Aorta (tissue), 5 donors: Measurements from ENCODE around the gene METAP1D. TPM values are rescaled to one million over a fixed set of nuclear protein-coding genes. Genes with fewer than 3 reads are reported as not detected.
"Not testable (repeated sequence)": the region's sequence is repeated elsewhere in the genome, so short reads cannot be mapped to it uniquely, and the experiment has no call there.

ENCODE experiments used
- ATAC-seq: fragments of 200-7000 bp; cut with Tn5 transposase; one replicate; pipeline ENCODE4 v1.9.1; 2022; ENCODE audit warnings: moderate library complexity; ENCODE audit not compliant: low FRiP score
- DNase-seq, 2 donors: peaks; one replicate each; pipeline ENCODE4 v3.0.0-alpha.2; 2020
- H3K27ac ChIP-seq, 2 donors: one replicate each; pipeline ENCODE4 v1.5.1; 2013; ENCODE audit warnings: low read length in 2 of 2, mild to moderate bottlenecking in 2 of 2, moderate library complexity in 2 of 2, control low read depth in 1 of 2, inconsistent platforms in 1 of 2, low read depth in 1 of 2
- H3K27me3 ChIP-seq, 2 donors: one replicate each; pipeline ENCODE4 v1.6.1; 2013; ENCODE audit warnings: control low read depth in 1 of 2, low read length in 1 of 2, mild to moderate bottlenecking in 1 of 2, moderate library complexity in 1 of 2; ENCODE audit not compliant: insufficient read depth in 2 of 2, control insufficient read depth in 1 of 2
- H3K36me3 ChIP-seq, 2 donors: one replicate each; pipeline ENCODE4 v1.6.1; 2013; ENCODE audit warnings: control low read depth in 1 of 2, low read length in 1 of 2, mild to moderate bottlenecking in 1 of 2; ENCODE audit not compliant: insufficient read depth in 2 of 2, control insufficient read depth in 1 of 2
- H3K4me1 ChIP-seq, 2 donors: one replicate each; pipeline ENCODE4 v1.6.1; 2013; ENCODE audit warnings: low read length in 2 of 2, control low read depth in 1 of 2, mild to moderate bottlenecking in 1 of 2, moderate library complexity in 1 of 2; ENCODE audit not compliant: insufficient read depth in 2 of 2, control insufficient read depth in 1 of 2
- H3K4me3 ChIP-seq, 2 donors: one replicate each; pipeline ENCODE4 v1.5.1; 2013; ENCODE audit warnings: low read length in 2 of 2, control low read depth in 1 of 2, mild to moderate bottlenecking in 1 of 2
- H3K9me3 ChIP-seq: one replicate; pipeline ENCODE4 v1.6.1; 2013; ENCODE audit warnings: mild to moderate bottlenecking, low read length; ENCODE audit not compliant: control insufficient read depth
- WGBS, 2 donors: extraction: QIAGEN DNeasy Blood & Tissue Kit; methylation state at CpG; one replicate each; pipeline ENCODE4 v1.1.7; 2013; 5-methylcytosine and 5-hydroxymethylcytosine counted together
- intact Hi-C, 2 donors: fragments of 100-400 bp; cut with DNase I; formaldehyde crosslinking; loops; one replicate each; pipeline versions ENCODE4 v1.14.2 to v1.15.0; 2022
- polyA plus RNA-seq, 2 donors: library from polyadenylated mRNA; stranded (reverse); fragments of 200-250 nt; gene quantifications; one replicate each; pipeline ENCODE4 v1.2.3, GENCODE V29; 2013
- total RNA-seq, 2 donors: library from RNA; stranded (reverse); fragmentation: NEBNext Ultra II Directional; extraction: Animal tissue kit (Norgen Biotek cat#: 25700); gene quantifications; one replicate each; pipeline ENCODE4 v1.2.1, GENCODE V29; 2021
- donor health status: healthy with polysubstance abuse.
- donor health status: Bipolar disorder and iron deficiency.
- donor health status: DM: no; HTN: no; CAD: no.
- donor health status: DM: no; HTN: no; CAD: no.
- donor health status: DM: yes; HTN: yes; CAD: no.

The METAP1D gene
- total and polyA plus RNA-seq, 4 donors = 2.9 to 8.0 (median 4.2) TPM

GRCh38 chr2:172113617-172114016 is 113.9 kb downstream of the METAP1D start:
- no peaks in the 10 kb centered on the region for H3K4me1 ChIP-seq
- ATAC-seq = no peak
- no peaks in the 10 kb centered on the region for H3K27me3 ChIP-seq
- H3K4me3 ChIP-seq = no peak overlapping the region
- 25 to 27% methylated on average over 2 of the region's 2 CpGs for WGBS, 2 donors
- H3K36me3 ChIP-seq = no peaks in the 10 kb centered on the region
- H3K27ac ChIP-seq = no peak overlapping the region
- intact Hi-C loops = loop anchor here in 1 of 2 donors (5.0 kb wide), 1 partner anchor 541 kb away; no protein-coding TSS in a partner anchor
- no peaks in the 10 kb centered on the region for H3K9me3 ChIP-seq
- no peak for DNase-seq

DNA sequence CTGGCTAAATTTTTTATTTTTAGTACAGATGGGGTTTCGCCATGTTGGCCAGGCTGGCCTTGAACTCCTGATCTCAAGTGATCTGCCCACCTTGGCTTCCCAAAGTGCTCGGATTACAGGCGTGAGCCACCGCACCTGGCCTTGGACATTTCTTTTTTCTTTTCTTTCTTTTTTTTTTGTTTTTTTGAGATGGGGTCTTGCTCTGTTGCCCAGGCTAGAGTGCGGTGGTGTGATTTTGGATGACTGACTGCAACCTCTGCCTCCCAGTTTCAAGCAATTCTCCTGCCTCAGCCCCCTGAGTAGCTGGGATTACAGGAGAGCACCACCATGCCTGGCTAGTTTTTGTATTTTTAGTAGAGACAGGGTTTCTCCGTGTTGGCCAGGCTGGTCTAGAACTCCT is 114.4 kb downstream of the METAP1D start:
- not testable (repeated sequence) for H3K27ac ChIP-seq, ATAC-seq, H3K9me3 ChIP-seq, DNase-seq, H3K36me3 ChIP-seq, H3K4me1 ChIP-seq, H3K27me3 ChIP-seq, H3K4me3 ChIP-seq
- WGBS, 2 donors = 88 to 90% methylated on average over 6 of the region's 6 CpGs
- intact Hi-C loops = loop anchor here in 1 of 2 donors (5.0 kb wide), 1 partner anchor 542 kb away; no protein-coding TSS in a partner anchor

GRCh38 chr2:172114579-172114978 is 114.8 kb downstream of the METAP1D start:
- DNase-seq (no peak), ATAC-seq (no peak)
- Histone ChIP-seq H3K36me3 (no peaks in the 10 kb centered on the region), H3K27me3 (no peaks in the 10 kb centered on the region), H3K4me1 (no peaks in the 10 kb centered on the region), H3K27ac (no peak overlapping the region), H3K9me3 (no peaks in the 10 kb centered on the region), H3K4me3 (no peak overlapping the region)
- WGBS, 2 donors = 71 to 79% methylated on average over 3 of the region's 3 CpGs
- intact Hi-C loops = loop anchor here in 1 of 2 donors (5.0 kb wide), 1 partner anchor 542 kb away; no protein-coding TSS in a partner anchor

DNA sequence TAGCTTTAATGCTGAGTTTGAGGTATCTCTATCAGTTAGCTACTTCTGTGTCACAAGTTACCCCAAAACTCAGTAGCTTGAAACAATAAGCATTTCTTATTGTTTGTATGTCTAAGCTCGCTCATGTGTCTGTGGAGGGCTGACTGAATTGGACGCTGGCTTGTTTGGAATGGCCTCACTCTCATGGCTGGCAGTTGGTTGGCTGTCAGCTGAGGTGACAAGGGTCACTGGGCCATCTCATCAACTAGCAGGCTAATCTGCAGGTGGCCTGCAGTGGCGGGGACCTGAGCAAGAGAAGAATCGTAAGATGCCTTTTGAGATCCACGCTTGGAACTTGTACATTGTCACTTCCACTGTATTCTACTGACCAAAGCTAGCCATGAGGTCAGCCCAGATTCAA is 116.4 kb downstream of the METAP1D start:
- H3K36me3 ChIP-seq = no peaks in the 10 kb centered on the region
- H3K4me3 ChIP-seq = no peak overlapping the region
- DNase-seq (no peak), ATAC-seq (no peak)
- no peaks in the 10 kb centered on the region for H3K4me1 ChIP-seq
- no peak overlapping the region for H3K27ac ChIP-seq
- H3K9me3 ChIP-seq = no peaks in the 10 kb centered on the region
- WGBS, 2 donors = 59 to 66% methylated on average over 5 of the region's 5 CpGs
- intact Hi-C loops = no loop called here
- no peaks in the 10 kb centered on the region for H3K27me3 ChIP-seq

GRCh38 chr2:172119089-172119488 is 119.3 kb downstream of the METAP1D start:
- Histone ChIP-seq H3K4me1 (no peaks in the 10 kb centered on the region), H3K27ac (no peak overlapping the region), H3K9me3 (peaks cover 2% of the 10 kb centered on the region), H3K27me3 (no peaks in the 10 kb centered on the region), H3K36me3 (no peaks in the 10 kb centered on the region), H3K4me3 (no peak overlapping the region)
- DNase-seq (no peak), ATAC-seq (no peak)
- intact Hi-C loops = no loop called here

DNA sequence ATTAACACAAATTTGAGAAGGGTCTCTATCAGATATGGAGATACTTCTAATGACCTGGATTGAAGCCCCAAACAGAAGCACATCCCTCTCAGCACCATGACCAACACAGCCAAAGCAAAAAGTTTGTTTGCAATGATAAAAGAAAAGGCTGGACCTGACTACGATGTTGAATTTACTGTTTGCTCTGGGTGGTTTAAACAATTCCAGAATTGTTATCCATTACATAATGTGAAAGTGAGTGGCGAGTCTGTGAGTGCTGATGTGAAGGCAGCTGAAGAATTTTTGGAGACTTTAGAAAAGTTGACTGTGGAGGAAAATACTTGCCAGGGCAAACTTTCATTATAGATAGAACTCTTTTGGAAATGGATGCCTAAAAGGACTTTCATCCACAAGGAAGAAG is 120.4 kb downstream of the METAP1D start:
- ATAC-seq (no peak), DNase-seq (no peak)
- no peaks in the 10 kb centered on the region for H3K4me1 ChIP-seq
- intact Hi-C loops = loop anchor here in 1 of 2 donors (10.0 kb wide), 1 partner anchor 545 kb away; no protein-coding TSS in a partner anchor
- WGBS, 2 donors = 7% methylated on average over 2 of the region's 2 CpGs
- H3K9me3 ChIP-seq = peaks cover 2% of the 10 kb centered on the region
- H3K27me3 ChIP-seq = no peaks in the 10 kb centered on the region
- no peaks in the 10 kb centered on the region for H3K36me3 ChIP-seq
- H3K4me3 ChIP-seq = no peak overlapping the region
- H3K27ac ChIP-seq = no peak overlapping the region

DNA sequence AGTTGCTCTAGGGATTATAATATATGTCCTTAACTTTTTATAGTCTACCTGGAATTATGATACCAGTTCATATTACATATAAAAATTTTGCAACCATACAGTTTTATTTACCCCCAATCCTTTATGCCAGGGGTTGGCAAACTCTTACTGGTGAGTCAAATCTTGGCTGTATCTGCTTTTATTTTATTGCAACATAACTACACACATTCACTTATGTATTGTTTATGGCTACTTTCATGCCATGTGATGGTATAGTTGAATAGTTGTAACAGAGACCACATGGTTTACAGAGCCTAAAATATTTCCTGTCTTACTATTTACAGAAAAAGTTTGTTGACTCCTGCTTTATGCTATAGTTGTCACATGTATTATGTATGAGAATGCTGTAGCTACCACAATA is 128.7 kb downstream of the METAP1D start:
- Histone ChIP-seq H3K4me1 (no peaks in the 10 kb centered on the region), H3K36me3 (no peaks in the 10 kb centered on the region), H3K9me3 (peaks cover 6% of the 10 kb centered on the region), H3K4me3 (no peak overlapping the region), H3K27me3 (peaks cover 0 to 1% of the 10 kb centered on the region in 2 donors), H3K27ac (no peak overlapping the region)
- DNase-seq = no peak
- no peak for ATAC-seq
- intact Hi-C loops = loop anchor here in 1 of 2 donors (10.0 kb wide), 1 partner anchor 554 kb away; no protein-coding TSS in a partner anchor

DNA sequence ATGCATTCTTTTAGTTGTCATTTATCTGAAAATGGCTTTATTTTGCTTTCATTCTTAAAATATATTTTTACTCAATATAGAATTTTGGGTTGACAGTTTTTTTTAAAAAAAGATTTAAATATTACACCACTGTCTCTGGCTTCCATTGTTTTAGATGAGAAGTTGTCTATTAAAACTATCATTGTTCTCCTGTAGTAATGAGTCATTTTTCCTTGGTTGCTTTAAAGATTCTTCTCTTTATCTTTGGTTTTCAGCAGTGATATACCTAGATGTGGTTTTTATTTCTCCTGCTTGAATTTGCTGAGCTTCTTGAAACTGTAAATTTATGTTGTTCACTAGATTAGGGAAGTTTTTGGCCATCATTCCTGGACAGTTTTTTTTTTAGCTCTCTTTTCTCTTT is 129.7 kb downstream of the METAP1D start:
- Histone ChIP-seq H3K27ac (no peak overlapping the region), H3K4me3 (no peak overlapping the region), H3K4me1 (no peaks in the 10 kb centered on the region), H3K9me3 (peaks cover 6% of the 10 kb centered on the region), H3K36me3 (no peaks in the 10 kb centered on the region), H3K27me3 (peaks cover 0 to 1% of the 10 kb centered on the region in 2 donors)
- no peak for ATAC-seq
- no peak for DNase-seq
- intact Hi-C loops = loop anchor here in 1 of 2 donors (10.0 kb wide), 1 partner anchor 555 kb away; no protein-coding TSS in a partner anchor
